ENCODE data around the gene AGFG1. TPM values are rescaled to one million over a fixed set of nuclear protein-coding genes. Genes with fewer than 3 reads are reported as not detected.
A peak's percentile ranks its signal among the peaks of the same experiment; 100 is the strongest.

AGFG1 gene
- total and polyA plus RNA-seq, 2 donors (not counting 1 experiment from before 2014, with no cell fraction given) = 28.7 to 83.3 TPM

DNA sequence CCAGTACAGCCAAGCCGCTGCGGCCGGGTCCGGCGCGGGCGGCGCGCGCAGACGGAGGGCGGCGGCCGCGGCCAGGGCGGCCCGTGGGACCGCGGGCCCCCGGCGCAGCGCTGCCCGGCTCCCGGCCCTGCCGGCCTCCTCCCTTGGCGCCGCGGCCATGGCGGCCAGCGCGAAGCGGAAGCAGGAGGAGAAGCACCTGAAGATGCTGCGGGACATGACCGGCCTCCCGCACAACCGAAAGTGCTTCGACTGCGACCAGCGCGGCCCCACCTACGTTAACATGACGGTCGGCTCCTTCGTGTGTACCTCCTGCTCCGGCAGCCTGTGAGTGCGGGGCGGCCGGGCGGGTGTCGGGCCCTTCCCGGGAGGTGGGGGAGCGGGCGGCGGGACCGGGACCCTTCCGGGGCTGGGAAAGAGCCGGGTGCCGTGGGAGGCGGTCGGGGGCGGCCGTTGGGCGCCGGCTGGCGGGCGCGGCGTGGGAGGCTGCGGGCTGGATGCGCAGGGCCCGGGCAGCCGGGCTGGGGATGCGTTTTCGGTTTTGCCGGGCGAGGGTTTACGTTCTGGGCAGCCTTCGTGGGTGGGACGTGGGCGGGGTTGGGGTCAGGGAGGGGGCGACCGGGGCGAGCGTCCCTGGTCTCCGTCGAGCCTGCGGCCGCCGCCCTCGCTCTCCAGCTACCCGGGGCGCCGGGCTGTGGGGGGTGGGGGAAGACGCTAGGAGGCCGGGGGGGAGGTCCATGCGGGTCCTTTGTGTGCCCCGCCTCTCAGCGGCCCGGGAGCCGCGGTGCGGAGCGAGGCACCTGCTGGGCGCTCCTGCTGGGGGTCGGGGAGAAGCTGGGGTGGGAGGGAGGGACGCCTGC, 537 bp downstream of the AGFG1 start:
- Histone ChIP-seq H2AFZ (ENCODE audit: insufficient read depth, low read depth, low read length, poor library complexity, severe bottlenecking) (peak overlapping the region; percentile 79), H3K27ac (ENCODE audit: low read length in 2 of 2) (peak overlapping the region; percentile 74 to 87), H3K9ac (ENCODE audit: low read length) (peak overlapping the region; percentile 86), H3K4me2 (replicated peaks; ENCODE audit: low read depth, low read length, poor library complexity, severe bottlenecking) (peak overlapping the region; percentile 78), H3K4me3 (ENCODE audit: control extremely low read depth in 1 of 5, extremely low read depth in 1 of 5, insufficient read depth in 1 of 5, low read depth in 2 of 5, low read length in 4 of 5) (peak overlapping the region; percentile 46 to 86 (median 75)), H3K79me2 (ENCODE audit: control insufficient read depth, insufficient read depth, low read length) (peaks cover 61% of the 10 kb centered on the region), H4K20me1 (ENCODE audit: control insufficient read depth, insufficient read depth, low read length, poor library complexity, severe bottlenecking) (peaks cover 38% of the 10 kb centered on the region), H3K36me3 (replicated peaks in 1 of 2; ENCODE audit: control extremely low read depth in 1 of 2, control insufficient read depth in 1 of 2, extremely low read depth in 1 of 2, insufficient read depth in 2 of 2, low read length in 1 of 2) (no peaks in the 10 kb centered on the region), H3K9me3 (ENCODE audit: control extremely low read depth in 1 of 3, control insufficient read depth in 2 of 3, insufficient read depth in 1 of 3, low read length in 2 of 3) (no peaks in the 10 kb centered on the region), H3K27me3 (replicated peaks in 1 of 4; ENCODE audit: control extremely low read depth in 1 of 4, control insufficient read depth in 3 of 4, insufficient read depth in 4 of 4, low read length in 3 of 4) (no peaks in the 10 kb centered on the region), H3K4me1 (ENCODE audit: control insufficient read depth in 2 of 2, insufficient read depth in 2 of 2, low read length in 2 of 2) (peaks cover 19 to 33% of the 10 kb centered on the region in 2 donors)
- ChIA-PET POLR2A (no interaction called here), CTCF (interaction anchor here (0.6 to 1.8 kb wide), 9 partner anchors 10 to 294 kb away, joined by 3 to 11 read pairs (median 4); no protein-coding TSS in a partner anchor)
- Mint-ChIP-seq H3K4me1 (peaks cover 39% of the 10 kb centered on the region), H3K27ac (peak overlapping the region; percentile 65), H3K9me3 (ENCODE audit: insufficient read depth) (no peaks in the 10 kb centered on the region), H3K4me3 (peak overlapping the region; percentile 86), H3K27me3 (no peaks in the 10 kb centered on the region)
- under 1% methylated on average over 103 of the region's 106 CpGs for WGBS (ENCODE audit: insufficient coverage)
- no peak for TF ChIP-seq EZH2 (IDR thresholded peaks at IDR 0.05; ENCODE audit: borderline replicate concordance, insufficient read depth, low read depth, low read length, poor library complexity, severe bottlenecking)
- TF ChIP-seq, protein P1, sequence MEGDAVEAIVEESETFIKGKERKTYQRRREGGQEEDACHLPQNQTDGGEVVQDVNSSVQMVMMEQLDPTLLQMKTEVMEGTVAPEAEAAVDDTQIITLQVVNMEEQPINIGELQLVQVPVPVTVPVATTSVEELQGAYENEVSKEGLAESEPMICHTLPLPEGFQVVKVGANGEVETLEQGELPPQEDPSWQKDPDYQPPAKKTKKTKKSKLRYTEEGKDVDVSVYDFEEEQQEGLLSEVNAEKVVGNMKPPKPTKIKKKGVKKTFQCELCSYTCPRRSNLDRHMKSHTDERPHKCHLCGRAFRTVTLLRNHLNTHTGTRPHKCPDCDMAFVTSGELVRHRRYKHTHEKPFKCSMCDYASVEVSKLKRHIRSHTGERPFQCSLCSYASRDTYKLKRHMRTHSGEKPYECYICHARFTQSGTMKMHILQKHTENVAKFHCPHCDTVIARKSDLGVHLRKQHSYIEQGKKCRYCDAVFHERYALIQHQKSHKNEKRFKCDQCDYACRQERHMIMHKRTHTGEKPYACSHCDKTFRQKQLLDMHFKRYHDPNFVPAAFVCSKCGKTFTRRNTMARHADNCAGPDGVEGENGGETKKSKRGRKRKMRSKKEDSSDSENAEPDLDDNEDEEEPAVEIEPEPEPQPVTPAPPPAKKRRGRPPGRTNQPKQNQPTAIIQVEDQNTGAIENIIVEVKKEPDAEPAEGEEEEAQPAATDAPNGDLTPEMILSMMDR (IDR thresholded peaks at IDR 0.05) = no peak
- intact Hi-C loops (cut with micrococcal nuclease) = loop anchor here (1.0 to 5.0 kb wide), 5 partner anchors 8 to 294 kb away; partner anchors contain the start of gene MFF
- DNase-seq (peak; percentile 65), ATAC-seq (ENCODE audit: low read depth) (peak; percentile 67)

DNA sequence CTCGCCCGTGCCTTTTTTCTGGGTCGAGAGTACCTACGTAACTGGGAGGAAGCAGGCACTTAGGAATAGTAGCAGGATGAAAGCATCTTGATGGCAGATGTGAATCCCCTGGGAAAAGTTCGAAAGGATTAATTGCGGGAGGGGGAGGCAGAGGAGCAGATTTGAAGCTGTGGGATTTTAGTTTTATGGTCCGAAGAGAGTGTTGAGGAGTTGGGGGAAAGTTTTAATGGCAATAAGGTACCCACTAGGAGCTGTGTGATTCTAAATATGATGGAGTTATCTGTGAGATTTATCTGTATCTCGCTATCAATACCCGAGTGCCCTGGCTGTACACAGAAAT, 1.1 kb downstream of the AGFG1 start:
- peaks cover 67% of the 10 kb centered on the region for H3K79me2 ChIP-seq (ENCODE audit: control insufficient read depth, insufficient read depth, low read length)
- WGBS (ENCODE audit: insufficient coverage) = 5% methylated on average over 9 of the region's 9 CpGs
- H3K4me1 ChIP-seq (ENCODE audit: control insufficient read depth in 2 of 2, insufficient read depth in 2 of 2, low read length in 2 of 2) = peaks cover 19 to 33% of the 10 kb centered on the region in 2 donors
- H3K4me3 ChIP-seq (ENCODE audit: control extremely low read depth in 1 of 5, extremely low read depth in 1 of 5, insufficient read depth in 1 of 5, low read depth in 2 of 5, low read length in 4 of 5) = peak overlapping the region; percentile 46 to 86 (median 75)
- H2AFZ ChIP-seq (ENCODE audit: insufficient read depth, low read depth, low read length, poor library complexity, severe bottlenecking) = peak overlapping the region; percentile 79
- peak overlapping the region; percentile 86 for H3K4me3 Mint-ChIP-seq
- H3K9ac ChIP-seq (ENCODE audit: low read length) = peak overlapping the region; percentile 86
- DNase-seq (no peak), ATAC-seq (ENCODE audit: low read depth) (no peak)
- ChIA-PET CTCF (interaction anchor here (0.7 to 1.6 kb wide), 5 partner anchors 10 to 81 kb away, joined by 3 to 6 read pairs (median 3); no protein-coding TSS in a partner anchor), POLR2A (no interaction called here)
- peaks cover 38% of the 10 kb centered on the region for H4K20me1 ChIP-seq (ENCODE audit: control insufficient read depth, insufficient read depth, low read length, poor library complexity, severe bottlenecking)
- peaks cover 39% of the 10 kb centered on the region for H3K4me1 Mint-ChIP-seq
- peak overlapping the region; percentile 78 for H3K4me2 ChIP-seq (replicated peaks; ENCODE audit: low read depth, low read length, poor library complexity, severe bottlenecking)
- no peaks in the 10 kb centered on the region for H3K27me3 Mint-ChIP-seq
- no peaks in the 10 kb centered on the region for H3K9me3 ChIP-seq (ENCODE audit: control extremely low read depth in 1 of 3, control insufficient read depth in 2 of 3, insufficient read depth in 1 of 3, low read length in 2 of 3)
- H3K9me3 Mint-ChIP-seq (ENCODE audit: insufficient read depth) = no peaks in the 10 kb centered on the region
- H3K27ac Mint-ChIP-seq = peak overlapping the region; percentile 80
- peak overlapping the region in 1 of 2 donors; percentile 87 for H3K27ac ChIP-seq (ENCODE audit: low read length in 2 of 2)
- intact Hi-C loops (cut with micrococcal nuclease) = loop anchor here (2.0 to 5.0 kb wide), 3 partner anchors 44 to 294 kb away; partner anchors contain the start of gene MFF
- H3K36me3 ChIP-seq (replicated peaks in 1 of 2; ENCODE audit: control extremely low read depth in 1 of 2, control insufficient read depth in 1 of 2, extremely low read depth in 1 of 2, insufficient read depth in 2 of 2, low read length in 1 of 2) = no peaks in the 10 kb centered on the region
- H3K27me3 ChIP-seq (replicated peaks in 1 of 4; ENCODE audit: control extremely low read depth in 1 of 4, control insufficient read depth in 3 of 4, insufficient read depth in 4 of 4, low read length in 3 of 4) = no peaks in the 10 kb centered on the region
- no peak for TF ChIP-seq EZH2 (IDR thresholded peaks at IDR 0.05; ENCODE audit: borderline replicate concordance, insufficient read depth, low read depth, low read length, poor library complexity, severe bottlenecking)
- TF ChIP-seq, protein P1 (IDR thresholded peaks at IDR 0.05) = no peak

Data from B cell (primary cell).